IPS DF 4.7 (cell line): ENCODE measurements around the gene GCLM.
"Not testable (repeated sequence)": the region's sequence is repeated elsewhere in the genome, so short reads cannot be mapped to it uniquely, and the experiment has no call there.

ENCODE experiments used
- DNase-seq: peaks from one replicate; pipeline ENCODE4 v3.0.0-alpha.2; 2013; ENCODE audit warnings: low spot score; ENCODE audit errors: extremely low read depth

GCLM gene, protein sequence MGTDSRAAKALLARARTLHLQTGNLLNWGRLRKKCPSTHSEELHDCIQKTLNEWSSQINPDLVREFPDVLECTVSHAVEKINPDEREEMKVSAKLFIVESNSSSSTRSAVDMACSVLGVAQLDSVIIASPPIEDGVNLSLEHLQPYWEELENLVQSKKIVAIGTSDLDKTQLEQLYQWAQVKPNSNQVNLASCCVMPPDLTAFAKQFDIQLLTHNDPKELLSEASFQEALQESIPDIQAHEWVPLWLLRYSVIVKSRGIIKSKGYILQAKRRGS

GRCh38 chr1:93909146-93910050, at the start of gene GCLM:
TSS of gene GCLM (minus strand) at chr1:93909430. CDS start at chr1:93909163, 267 bp downstream.
- DNase-seq = peak; percentile 60

DNA sequence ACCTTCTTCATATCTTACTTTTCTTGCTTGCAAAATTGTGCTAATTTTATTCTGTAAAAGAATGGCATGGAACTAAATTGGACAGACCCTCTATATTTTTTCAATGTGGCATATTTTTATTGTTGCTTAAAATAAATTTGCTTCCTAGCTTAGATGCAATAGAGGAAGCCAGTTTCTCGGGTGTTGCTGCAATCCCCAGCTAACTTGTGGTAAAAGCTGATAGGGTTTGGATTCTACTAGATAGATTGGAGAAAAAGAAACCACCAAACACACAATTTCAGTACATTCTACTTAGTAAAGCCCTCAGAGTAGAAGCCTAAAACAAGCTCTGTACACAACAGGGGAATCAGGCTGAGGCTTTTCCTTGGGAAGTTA, 49.5 kb upstream of the GCLM start:
- no peak for DNase-seq

DNA sequence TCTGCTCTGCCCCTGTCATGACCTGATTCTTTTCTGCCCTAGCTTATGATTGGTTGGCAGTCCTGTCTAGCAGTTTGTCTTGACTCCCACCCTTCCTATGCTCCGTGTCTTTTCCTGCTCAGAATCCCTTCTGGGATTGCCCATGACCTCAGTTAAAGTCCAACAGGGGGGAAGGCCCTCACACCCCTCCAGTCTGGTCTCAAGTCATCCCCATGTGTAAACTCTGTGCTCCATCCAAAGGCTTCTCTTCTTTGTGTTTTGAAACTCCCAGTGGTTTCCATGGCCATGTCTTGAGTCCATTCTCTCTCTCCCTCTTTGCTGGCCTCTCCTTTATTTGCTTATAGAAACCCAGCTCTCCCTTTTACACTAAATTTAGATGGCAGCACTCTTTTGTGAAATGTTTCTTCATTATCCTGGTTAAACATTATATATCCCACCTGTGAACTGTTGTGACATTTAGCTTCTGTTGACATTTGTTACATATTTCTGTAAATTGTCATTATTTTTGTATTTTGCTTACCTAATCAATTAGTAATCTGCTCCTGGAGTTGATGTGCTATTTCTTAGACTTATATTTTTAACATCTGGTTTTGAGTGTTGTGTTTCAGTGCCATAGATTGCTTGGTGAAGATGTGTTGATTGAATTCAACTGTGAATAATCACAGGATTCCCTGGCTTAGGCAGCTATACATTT, 48.9 kb upstream of the GCLM start:
- DNase-seq = no peak

DNA sequence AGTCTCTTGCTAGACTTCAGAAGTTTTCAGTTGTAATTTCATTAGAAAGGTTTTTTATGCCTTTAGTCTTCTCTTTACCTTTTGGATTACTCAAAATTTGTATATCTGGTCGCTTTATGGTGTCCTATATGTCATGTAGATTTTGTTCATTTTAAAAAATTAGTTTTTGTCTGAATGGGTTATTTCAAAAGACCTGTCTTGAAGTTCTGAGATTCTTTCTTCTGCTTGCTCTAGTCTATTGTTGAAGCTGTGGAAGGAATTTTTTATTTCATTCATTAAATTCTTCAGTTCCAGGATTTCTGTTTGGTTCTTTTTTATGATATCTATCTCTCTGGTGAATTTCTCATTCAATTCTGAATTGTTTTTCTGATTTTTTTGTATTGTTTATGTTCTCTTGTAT, 46.5 kb upstream of the GCLM start:
- DNase-seq = no peak

GRCh38 chr1:93947002-93947686, 37.9 kb upstream of the GCLM start:
- not testable (repeated sequence) for DNase-seq

- no peak for DNase-seq
Measured at GRCh38 chr1:93938461-93939145, 29.4 kb upstream of the GCLM start.

DNA sequence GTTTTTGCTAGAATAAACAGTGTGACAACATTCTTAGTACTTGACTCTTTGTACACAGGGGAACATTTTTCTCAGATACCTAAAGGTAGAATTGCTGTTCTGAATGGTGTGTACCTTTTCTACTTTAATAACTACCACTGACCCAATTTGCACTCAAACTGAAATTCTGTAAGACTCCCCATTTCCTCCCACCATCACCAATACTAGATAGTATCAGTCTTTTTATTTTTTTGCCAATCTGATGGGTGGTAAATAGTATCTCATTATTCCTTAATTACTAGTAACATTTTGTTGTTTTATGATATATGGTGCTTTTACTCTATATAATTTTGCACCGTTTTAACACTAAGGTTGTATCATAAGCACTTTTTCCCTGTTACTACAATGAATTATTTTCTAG, 28.8 kb upstream of the GCLM start:
- no peak for DNase-seq

- DNase-seq = no peak
Measured at GRCh38 chr1:93925206-93925605, 16.0 kb upstream of the GCLM start.

DNA sequence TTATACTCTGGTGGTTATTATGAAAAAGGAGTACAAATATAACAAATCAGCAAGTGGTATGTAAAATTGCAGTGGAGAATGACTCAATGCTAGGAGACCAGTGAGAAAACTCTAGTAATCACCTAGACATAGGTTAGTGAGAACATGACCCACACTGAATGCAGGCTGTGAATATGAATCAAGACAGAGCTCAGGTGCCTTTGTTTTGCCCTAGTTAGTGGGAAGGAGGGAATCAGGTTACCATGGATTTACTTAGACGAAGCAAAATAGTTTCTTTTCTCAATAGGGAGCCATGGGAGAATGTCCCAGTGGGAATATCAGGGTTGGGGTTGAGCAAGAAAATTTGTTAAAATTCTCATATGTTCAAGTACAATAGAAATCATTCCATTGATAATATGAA, 10.6 kb upstream of the GCLM start:
- DNase-seq = no peak

DNA sequence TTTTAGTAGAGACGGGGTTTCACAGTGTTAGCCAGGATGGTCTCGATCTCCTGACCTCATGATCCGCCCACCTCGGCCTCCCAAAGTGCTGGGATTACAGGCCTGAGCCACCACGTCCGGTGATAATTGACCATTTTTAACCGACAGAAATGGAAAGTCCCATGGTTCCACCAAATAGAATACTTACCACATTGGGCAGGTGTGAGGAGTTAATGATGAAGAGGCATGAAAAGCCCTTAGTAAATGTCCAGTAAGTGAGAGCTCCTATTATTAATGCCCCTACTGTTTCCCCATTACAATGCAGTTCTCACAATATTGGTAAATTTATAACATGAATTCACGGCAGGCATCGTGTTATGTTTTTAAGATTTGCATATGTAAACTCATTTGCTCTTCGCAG, 8.1 kb upstream of the GCLM start:
- no peak for DNase-seq

DNA sequence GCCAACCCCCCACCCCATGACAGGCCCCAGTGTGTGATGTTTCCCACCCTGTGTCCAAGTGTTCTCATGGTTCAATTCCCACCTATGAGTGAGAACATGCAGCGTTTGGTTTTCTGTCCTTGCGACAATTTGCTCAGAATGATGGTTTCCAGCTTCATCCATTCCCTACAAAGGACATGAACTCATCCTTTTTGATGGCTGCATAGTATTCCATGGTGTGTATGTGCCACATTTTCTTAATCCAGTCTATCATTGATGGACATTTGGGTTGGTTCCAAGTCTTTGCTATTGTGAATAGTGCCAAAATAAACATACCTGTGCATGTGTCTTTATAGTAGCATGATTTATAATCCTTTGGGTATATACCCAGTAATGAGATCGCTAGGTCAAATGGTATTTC, 1.6 kb upstream of the GCLM start:
- not testable (repeated sequence) for DNase-seq

DNA sequence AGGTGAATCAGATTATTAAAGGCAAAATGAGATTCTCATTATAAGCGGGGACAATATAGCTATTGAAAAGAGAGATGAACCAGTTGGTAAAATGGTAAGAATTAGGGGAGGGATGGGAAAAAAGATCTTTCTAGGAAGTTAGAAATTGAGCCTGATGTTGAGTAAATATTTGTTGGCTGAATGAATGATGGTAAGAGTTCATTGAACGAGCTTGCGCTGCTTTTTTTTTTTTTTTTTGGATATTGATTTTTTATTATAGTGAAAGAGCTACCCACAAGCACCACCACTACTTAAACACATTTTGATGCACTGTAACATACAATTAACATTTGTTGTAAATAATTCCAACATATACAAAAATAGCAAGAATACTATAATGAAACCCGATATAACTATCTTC, 1.1 kb upstream of the GCLM start:
- DNase-seq = no peak

DNA sequence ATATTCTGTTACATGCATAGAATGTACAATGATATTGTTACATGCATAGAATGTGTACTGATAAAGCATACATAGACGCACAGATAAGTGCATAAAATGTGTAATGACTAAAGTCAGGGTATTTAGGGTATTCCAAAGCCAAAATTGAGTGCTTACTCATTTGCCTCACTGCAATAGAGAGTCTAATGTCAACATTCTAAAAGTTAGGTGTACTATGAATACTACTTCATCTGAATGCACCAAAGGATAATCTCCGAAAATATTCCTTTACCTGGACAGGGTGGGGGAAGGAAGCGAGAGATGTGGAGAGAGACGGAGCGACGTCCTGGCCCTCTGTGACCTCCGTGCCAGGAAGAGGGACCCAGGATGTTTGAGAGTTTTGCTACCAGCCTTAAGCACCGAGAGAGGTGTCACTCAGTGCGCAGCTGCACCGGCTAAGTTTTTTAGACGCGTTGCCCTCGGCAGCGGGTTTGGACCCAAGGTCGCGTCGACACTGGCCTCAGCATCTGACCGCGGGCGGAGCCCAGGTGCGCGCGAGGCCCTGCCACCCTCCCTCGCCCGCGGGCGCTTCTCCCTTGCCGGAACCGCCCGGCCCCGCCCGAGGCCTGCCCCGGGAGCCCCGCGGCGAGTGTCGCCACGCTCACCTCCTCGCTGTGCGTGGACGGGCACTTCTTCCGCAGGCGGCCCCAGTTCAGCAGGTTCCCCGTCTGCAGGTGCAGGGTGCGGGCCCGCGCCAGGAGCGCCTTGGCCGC, 660 bp downstream of the GCLM start:
- no peak for DNase-seq

- no peak for DNase-seq
Measured at GRCh38 chr1:93907718-93908117, 1.5 kb downstream of the GCLM start.

DNA sequence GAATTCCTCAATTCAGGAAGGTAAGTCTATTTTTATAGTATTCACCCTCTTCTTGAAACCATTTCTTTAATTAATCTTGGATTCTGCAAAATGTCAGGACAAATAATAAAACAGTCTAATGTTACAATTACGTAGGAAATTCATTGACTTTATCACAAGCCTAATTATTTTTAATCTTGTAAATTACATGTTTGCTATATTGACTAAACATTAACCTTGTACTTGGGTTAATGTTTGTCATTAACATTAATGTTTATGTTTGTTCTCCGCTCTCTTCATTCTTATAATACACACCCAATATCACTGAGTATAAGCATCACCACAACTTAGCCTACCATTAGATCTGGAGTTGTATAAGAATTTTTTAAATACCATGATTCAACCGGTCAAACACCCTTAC, 2.8 kb downstream of the GCLM start:
- no peak for DNase-seq

- DNase-seq = no peak
Measured at GRCh38 chr1:93905734-93906133, 3.5 kb downstream of the GCLM start.

GRCh38 chr1:93905051-93905450, 4.2 kb downstream of the GCLM start:
- DNase-seq = no peak

DNA sequence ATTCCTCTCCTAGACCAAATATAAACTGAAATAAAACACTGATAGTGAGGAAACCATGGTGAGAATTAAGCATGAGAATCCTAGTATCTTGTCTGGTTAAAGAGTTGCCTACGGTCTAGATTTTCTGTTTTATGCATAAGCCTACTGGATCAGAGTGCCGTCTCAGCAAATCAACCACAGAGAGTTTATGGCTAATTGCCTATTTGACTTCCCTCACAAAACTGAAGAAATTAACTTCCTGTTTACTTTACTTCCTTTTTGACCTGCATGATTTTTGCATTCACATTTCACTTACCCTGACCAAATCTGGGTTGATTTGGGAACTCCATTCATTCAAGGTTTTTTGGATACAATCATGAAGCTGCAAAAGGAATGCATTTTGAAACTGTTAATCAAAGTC, 5.0 kb downstream of the GCLM start:
- DNase-seq = no peak

- no peak for DNase-seq
Measured at GRCh38 chr1:93900723-93901504, 8.3 kb downstream of the GCLM start.
